ENCODE results near the gene KISS1.

KISS1 gene

GRCh38 chr1:204218552-204218951, 22.3 kb upstream of the KISS1 start:
- DNase-seq (ENCODE audit: low read depth in 1 of 2, low spot score in 1 of 2) = no peak

GRCh38 chr1:204217648-204218000, 21.3 kb upstream of the KISS1 start:
- DNase-seq (ENCODE audit: low read depth in 1 of 2, low spot score in 1 of 2) = no peak

- no peak for DNase-seq (ENCODE audit: low read depth in 1 of 2, low spot score in 1 of 2)
Observed at GRCh38 chr1:204216880-204217647, 20.8 kb upstream of the KISS1 start.

GRCh38 chr1:204216236-204216635, 19.9 kb upstream of the KISS1 start:
- DNase-seq (ENCODE audit: low read depth in 1 of 2, low spot score in 1 of 2) = no peak

- DNase-seq (ENCODE audit: low read depth in 1 of 2, low spot score in 1 of 2) = no peak
Observed at GRCh38 chr1:204213668-204214662, 17.7 kb upstream of the KISS1 start, which contains the start of gene GOLT1A. TSS of gene GOLT1A (minus strand) at chr1:204213988. CDS start at chr1:204213906, 82 bp downstream.

- DNase-seq (ENCODE audit: low read depth in 1 of 2, low spot score in 1 of 2) = no peak
Observed at GRCh38 chr1:204212715-204213114, 16.4 kb upstream of the KISS1 start.

- no peak for DNase-seq (ENCODE audit: low read depth in 1 of 2, low spot score in 1 of 2)
Observed at GRCh38 chr1:204211046-204211445, 14.8 kb upstream of the KISS1 start.

- peak; percentile 55 to 64 for DNase-seq (ENCODE audit: low read depth in 1 of 2, low spot score in 1 of 2)
Observed at GRCh38 chr1:204207136-204207616, 10.9 kb upstream of the KISS1 start.

- no peak for DNase-seq (ENCODE audit: low read depth in 1 of 2, low spot score in 1 of 2)
Observed at GRCh38 chr1:204206121-204206520, 9.8 kb upstream of the KISS1 start.

- no peak for DNase-seq (ENCODE audit: low read depth in 1 of 2, low spot score in 1 of 2)
Observed at GRCh38 chr1:204205486-204205885, 9.2 kb upstream of the KISS1 start.

GRCh38 chr1:204204944-204205343, 8.7 kb upstream of the KISS1 start:
- DNase-seq (ENCODE audit: low read depth in 1 of 2, low spot score in 1 of 2) = no peak

GRCh38 chr1:204203206-204203767, 7.0 kb upstream of the KISS1 start:
- DNase-seq (ENCODE audit: low read depth in 1 of 2, low spot score in 1 of 2) = no peak

GRCh38 chr1:204202481-204202880, 6.2 kb upstream of the KISS1 start:
- DNase-seq (ENCODE audit: low read depth in 1 of 2, low spot score in 1 of 2) = no peak

GRCh38 chr1:204201348-204202040, 5.2 kb upstream of the KISS1 start:
- DNase-seq (ENCODE audit: low read depth in 1 of 2, low spot score in 1 of 2) = no peak

- no peak for DNase-seq (ENCODE audit: low read depth in 1 of 2, low spot score in 1 of 2)
Observed at GRCh38 chr1:204199579-204199978, 3.3 kb upstream of the KISS1 start.

- DNase-seq (ENCODE audit: low read depth in 1 of 2, low spot score in 1 of 2) = no peak
Observed at GRCh38 chr1:204198348-204199340, 2.4 kb upstream of the KISS1 start.

GRCh38 chr1:204197068-204197467, 777 bp upstream of the KISS1 start:
- DNase-seq (ENCODE audit: low read depth in 1 of 2, low spot score in 1 of 2) = no peak

- no peak for DNase-seq (ENCODE audit: low read depth in 1 of 2, low spot score in 1 of 2)
Observed at GRCh38 chr1:204194771-204195170, 1.5 kb downstream of the KISS1 start.

GRCh38 chr1:204194080-204194479, 2.2 kb downstream of the KISS1 start:
- no peak for DNase-seq (ENCODE audit: low read depth in 1 of 2, low spot score in 1 of 2)

Data from activated T-helper 1 cell treated with anti-CD3 and anti-CD28 coated beads, Interleukin-2, amount 50 U/mL, for 16 hours (primary cell).